Endothelial cell (in vitro differentiated cells): ENCODE measurements around the gene LRRC27. TPM values are rescaled to one million over a fixed set of nuclear protein-coding genes. Genes with fewer than 3 reads are reported as not detected.

Experiments
- DNase-seq: peaks from one replicate; pipeline ENCODE4 v3.0.0; 2021; ENCODE audit warnings: low spot score
- H3K27ac Mint-ChIP-seq: one replicate; pipeline ENCODE4 v1.8.0; 2021; ENCODE audit warnings: mixed read lengths, inconsistent platforms; ENCODE audit not compliant: unreplicated experiment
- H3K27me3 Mint-ChIP-seq: one replicate; pipeline ENCODE4 v1.8.0; 2021; ENCODE audit warnings: mild to moderate bottlenecking, moderate library complexity, mixed read lengths, inconsistent platforms; ENCODE audit not compliant: unreplicated experiment
- H3K36me3 Mint-ChIP-seq: one replicate; pipeline ENCODE4 v1.8.0; 2021; ENCODE audit warnings: mild to moderate bottlenecking, low read depth, mixed read lengths, inconsistent platforms; ENCODE audit not compliant: unreplicated experiment
- H3K4me1 Mint-ChIP-seq: one replicate; pipeline ENCODE4 v1.8.0; 2021; ENCODE audit warnings: mild to moderate bottlenecking, mixed read lengths, inconsistent platforms; ENCODE audit not compliant: unreplicated experiment
- H3K4me3 Mint-ChIP-seq: one replicate; pipeline ENCODE4 v1.8.0; 2021; ENCODE audit warnings: mild to moderate bottlenecking, mixed read lengths, inconsistent platforms; ENCODE audit not compliant: unreplicated experiment
- H3K9me3 Mint-ChIP-seq: one replicate; pipeline ENCODE4 v1.8.0; 2021; ENCODE audit warnings: mixed read lengths, inconsistent platforms; ENCODE audit not compliant: unreplicated experiment
- total RNA-seq: library from RNA; stranded (reverse); fragmentation: NEBNext Ultra II Directional; extraction: Animal tissue kit (Norgen Biotek cat#: 25700); gene quantifications from one replicate; pipeline ENCODE4 v1.2.1, GENCODE V29; 2021; ENCODE audit not compliant: unreplicated experiment
- TF ChIP-seq, protein P1 (sequence below): fragments of 200-600 bp; sonication (generic); IDR thresholded peaks from one replicate; pipeline ENCODE4 v1.5.0; 2021; ENCODE audit warnings: antibody characterized with exemption; ENCODE audit not compliant: unreplicated experiment

LRRC27 gene
- total RNA-seq, 1 donor from 2014 or later, result 11.1 TPM

DNA sequence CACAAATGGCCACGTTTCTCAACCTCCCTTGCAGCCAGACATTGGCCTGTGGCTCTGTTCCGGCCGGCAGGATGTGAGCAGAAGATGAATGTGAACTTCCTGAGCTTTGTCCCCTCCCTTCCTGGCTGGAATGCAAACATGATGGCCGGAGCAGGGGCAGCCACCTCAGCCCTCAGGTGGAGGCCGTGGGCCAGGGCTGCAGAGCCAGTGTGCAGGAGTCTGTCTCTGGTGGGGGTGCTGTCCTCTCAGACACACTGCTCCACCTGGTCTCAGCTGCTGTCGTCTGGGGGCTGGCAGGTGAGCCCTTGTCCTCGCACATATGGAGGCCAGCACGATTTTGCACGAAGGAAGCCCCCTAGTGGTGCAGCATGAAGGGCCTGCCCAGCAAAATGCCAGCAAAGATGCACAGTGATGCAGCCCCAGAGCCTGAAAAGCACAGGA is 39.7 kb downstream of the LRRC27 start:
- no peak for DNase-seq
- Mint-ChIP-seq H3K9me3 (no peaks in the 10 kb centered on the region), H3K4me3 (no peak overlapping the region), H3K27me3 (peaks cover 12% of the 10 kb centered on the region), H3K36me3 (peaks cover 13% of the 10 kb centered on the region), H3K27ac (no peak overlapping the region), H3K4me1 (peaks cover 18% of the 10 kb centered on the region)
- TF ChIP-seq, protein P1, sequence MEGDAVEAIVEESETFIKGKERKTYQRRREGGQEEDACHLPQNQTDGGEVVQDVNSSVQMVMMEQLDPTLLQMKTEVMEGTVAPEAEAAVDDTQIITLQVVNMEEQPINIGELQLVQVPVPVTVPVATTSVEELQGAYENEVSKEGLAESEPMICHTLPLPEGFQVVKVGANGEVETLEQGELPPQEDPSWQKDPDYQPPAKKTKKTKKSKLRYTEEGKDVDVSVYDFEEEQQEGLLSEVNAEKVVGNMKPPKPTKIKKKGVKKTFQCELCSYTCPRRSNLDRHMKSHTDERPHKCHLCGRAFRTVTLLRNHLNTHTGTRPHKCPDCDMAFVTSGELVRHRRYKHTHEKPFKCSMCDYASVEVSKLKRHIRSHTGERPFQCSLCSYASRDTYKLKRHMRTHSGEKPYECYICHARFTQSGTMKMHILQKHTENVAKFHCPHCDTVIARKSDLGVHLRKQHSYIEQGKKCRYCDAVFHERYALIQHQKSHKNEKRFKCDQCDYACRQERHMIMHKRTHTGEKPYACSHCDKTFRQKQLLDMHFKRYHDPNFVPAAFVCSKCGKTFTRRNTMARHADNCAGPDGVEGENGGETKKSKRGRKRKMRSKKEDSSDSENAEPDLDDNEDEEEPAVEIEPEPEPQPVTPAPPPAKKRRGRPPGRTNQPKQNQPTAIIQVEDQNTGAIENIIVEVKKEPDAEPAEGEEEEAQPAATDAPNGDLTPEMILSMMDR, result peak; percentile 30

DNA sequence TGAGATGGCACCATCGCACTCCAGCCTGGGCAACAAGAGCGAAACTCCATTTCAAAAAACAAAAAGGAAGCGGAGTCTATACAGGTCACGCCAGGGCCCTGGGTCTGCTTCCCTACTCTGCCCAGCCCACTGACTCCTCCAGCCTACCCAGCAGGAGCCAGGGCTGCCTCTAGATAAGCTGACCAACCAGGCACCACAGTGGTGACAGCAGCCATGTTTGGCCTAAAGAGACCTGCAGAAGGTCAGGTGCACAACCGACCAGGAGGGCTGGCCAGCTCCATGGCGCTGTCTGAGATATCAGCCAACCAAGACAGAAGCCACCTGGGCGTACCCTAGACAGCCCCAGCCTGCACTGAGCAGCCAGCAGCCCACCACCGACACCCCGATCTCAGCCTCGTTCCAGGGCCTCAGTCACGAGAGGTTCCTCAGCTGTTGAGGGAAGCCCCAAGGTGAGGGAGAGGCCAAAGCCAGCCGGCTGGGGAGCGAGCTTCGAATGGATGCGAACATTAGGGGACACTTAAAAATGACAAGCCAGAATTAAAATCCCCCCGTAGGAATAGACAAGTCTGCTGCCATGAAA is 40.6 kb downstream of the LRRC27 start:
- Mint-ChIP-seq H3K36me3 (peaks cover 13% of the 10 kb centered on the region), H3K9me3 (no peaks in the 10 kb centered on the region), H3K27ac (no peak overlapping the region), H3K4me3 (no peak overlapping the region), H3K4me1 (peaks cover 18% of the 10 kb centered on the region), H3K27me3 (peaks cover 12% of the 10 kb centered on the region)
- no peak for DNase-seq
- TF ChIP-seq, protein P1, result no peak

DNA sequence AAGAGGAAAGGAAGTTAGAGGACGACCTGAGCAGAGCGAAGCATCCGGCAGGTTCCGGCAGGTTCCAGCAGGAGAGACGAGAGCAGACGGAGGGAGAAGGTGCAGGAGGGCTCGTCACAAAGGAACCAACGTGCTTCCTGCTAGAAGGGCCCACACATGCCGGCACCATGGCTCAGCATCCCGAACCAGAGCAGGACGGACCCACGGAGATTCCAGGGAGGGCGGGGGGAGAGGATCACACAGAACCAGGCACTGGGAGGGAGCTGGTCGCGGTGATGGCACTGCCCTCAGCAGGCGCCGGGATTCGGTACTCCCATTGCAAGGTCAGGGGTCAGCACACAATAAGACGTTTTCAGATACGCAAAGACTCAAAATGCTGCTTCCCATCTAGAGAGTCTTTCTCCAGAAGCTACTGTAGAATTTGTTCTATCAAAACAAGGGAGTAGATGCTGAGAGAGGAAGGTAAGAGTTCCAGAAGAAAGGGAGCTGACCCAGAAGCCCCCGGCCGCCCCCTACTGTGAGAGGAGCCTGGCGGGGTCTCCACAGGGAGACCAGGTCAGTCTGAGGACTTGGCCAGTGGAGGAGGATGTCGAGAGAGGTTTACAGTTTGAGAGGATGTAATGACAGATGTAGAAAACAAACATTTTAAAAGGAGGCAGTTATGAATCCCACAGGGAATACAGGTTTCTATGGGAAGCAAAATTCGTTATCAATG is 41.4 kb downstream of the LRRC27 start:
- DNase-seq, result no peak
- Mint-ChIP-seq H3K27me3 (peaks cover 12% of the 10 kb centered on the region), H3K4me1 (peaks cover 18% of the 10 kb centered on the region), H3K36me3 (peaks cover 13% of the 10 kb centered on the region), H3K4me3 (no peak overlapping the region), H3K27ac (peak overlapping the region; percentile 33), H3K9me3 (no peaks in the 10 kb centered on the region)
- TF ChIP-seq, protein P1, result no peak

DNA sequence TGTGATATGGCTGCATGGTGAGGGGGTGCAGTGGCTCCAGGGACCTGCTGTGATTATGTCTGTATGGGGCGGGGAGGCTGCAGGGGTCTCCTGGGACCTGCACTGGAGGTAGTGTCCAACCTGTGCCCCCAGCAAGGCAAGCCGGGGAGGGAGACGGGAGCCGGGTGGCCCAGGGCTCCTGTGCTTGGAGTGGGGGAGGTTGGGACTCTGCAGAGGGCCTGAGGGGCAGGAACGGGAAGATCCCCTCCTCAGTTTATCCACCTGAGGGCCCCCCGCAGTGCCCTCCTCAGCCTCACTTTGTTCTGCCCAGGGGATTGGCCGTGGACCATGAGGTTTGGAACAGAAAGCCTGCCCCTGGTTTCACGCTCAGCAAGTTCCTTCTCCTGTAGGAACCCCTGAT is 42.2 kb downstream of the LRRC27 start:
- DNase-seq, result no peak
- TF ChIP-seq, protein P1, result no peak
- Mint-ChIP-seq H3K27me3 (peaks cover 11% of the 10 kb centered on the region), H3K4me1 (peaks cover 18% of the 10 kb centered on the region), H3K27ac (no peak overlapping the region), H3K36me3 (peaks cover 10% of the 10 kb centered on the region), H3K4me3 (no peak overlapping the region), H3K9me3 (peaks cover 1% of the 10 kb centered on the region)

DNA sequence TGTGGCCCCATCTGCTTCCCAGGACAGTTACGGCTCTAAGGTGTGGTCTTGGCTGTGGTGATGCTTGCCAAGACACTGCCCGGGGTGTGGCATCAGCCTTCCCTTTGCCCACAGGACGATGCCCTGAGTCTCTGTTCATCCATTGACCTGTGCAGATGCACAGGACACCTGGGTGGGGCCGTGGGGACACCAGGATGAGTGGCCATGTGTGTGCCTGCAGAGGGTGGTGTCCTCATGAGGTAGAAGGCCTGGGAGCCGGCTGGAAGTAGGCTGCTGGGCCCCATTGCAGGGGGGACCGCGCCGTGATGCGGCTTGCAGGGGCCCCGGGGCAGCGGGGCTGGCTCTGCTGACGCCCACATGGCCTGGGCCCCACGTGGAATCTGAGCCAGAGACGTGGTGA is 42.6 kb downstream of the LRRC27 start:
- H3K9me3 Mint-ChIP-seq, result peaks cover 3% of the 10 kb centered on the region
- peaks cover 11% of the 10 kb centered on the region for H3K36me3 Mint-ChIP-seq
- peaks cover 20% of the 10 kb centered on the region for H3K4me1 Mint-ChIP-seq
- H3K27me3 Mint-ChIP-seq, result peaks cover 11% of the 10 kb centered on the region
- TF ChIP-seq, protein P1, result no peak
- DNase-seq, result no peak
- no peak overlapping the region for H3K27ac Mint-ChIP-seq
- H3K4me3 Mint-ChIP-seq, result no peak overlapping the region
